ENCODE results near the gene CHST4. TPM values are rescaled to one million over a fixed set of nuclear protein-coding genes. Genes with fewer than 3 reads are reported as not detected.
"Not testable (repeated sequence)": the region's sequence is repeated elsewhere in the genome, so short reads cannot be mapped to it uniquely, and the experiment has no call there.

Gene CHST4
- polyA plus RNA-seq, 1 donor from 2014 or later: not detected

- not testable (repeated sequence) for H3K27me3 Mint-ChIP-seq, H3K27ac Mint-ChIP-seq, H3K36me3 Mint-ChIP-seq, H3K4me3 Mint-ChIP-seq, H3K9me3 Mint-ChIP-seq, H3K4me1 Mint-ChIP-seq
Observed at GRCh38 chr16:71504051-71504450, 22.2 kb upstream of the CHST4 start.

DNA sequence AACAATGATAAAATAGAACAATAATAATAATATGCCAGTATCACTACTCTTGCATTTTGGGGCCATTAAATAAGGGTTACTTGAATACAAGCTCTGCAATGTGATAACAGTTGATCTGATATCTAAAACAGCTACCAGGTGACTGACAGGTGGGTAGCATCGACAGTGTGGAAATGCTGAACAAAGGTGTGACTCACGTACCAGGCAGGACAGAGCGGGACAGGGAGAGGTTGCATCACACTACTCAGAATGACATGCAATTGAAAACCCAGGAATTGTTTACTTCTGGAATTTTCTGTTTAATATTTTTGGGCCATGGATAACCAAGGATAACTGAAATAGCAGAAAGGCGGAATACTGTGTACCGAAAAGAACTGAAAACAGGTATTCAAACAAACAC is 21.3 kb upstream of the CHST4 start:
- Mint-ChIP-seq H3K4me1 (no peaks in the 10 kb centered on the region), H3K27me3 (peaks cover 4% of the 10 kb centered on the region), H3K36me3 (peaks cover 2% of the 10 kb centered on the region), H3K9me3 (no peaks in the 10 kb centered on the region), H3K4me3 (no peak overlapping the region), H3K27ac (no peak overlapping the region)

GRCh38 chr16:71507061-71507460 is 19.2 kb upstream of the CHST4 start:
- H3K27ac Mint-ChIP-seq: no peak overlapping the region
- no peak overlapping the region for H3K4me3 Mint-ChIP-seq
- peaks cover 7% of the 10 kb centered on the region for H3K27me3 Mint-ChIP-seq
- H3K9me3 Mint-ChIP-seq: peaks cover 0 to 2% (median 0%) of the 10 kb centered on the region in 3 donors
- peaks cover 2% of the 10 kb centered on the region for H3K36me3 Mint-ChIP-seq
- no peaks in the 10 kb centered on the region for H3K4me1 Mint-ChIP-seq

GRCh38 chr16:71513302-71513701 is 12.9 kb upstream of the CHST4 start:
- H3K36me3 Mint-ChIP-seq: peaks cover 2% of the 10 kb centered on the region
- peaks cover 0 to 2% (median 0%) of the 10 kb centered on the region in 3 donors for H3K9me3 Mint-ChIP-seq
- no peak overlapping the region for H3K4me3 Mint-ChIP-seq

DNA sequence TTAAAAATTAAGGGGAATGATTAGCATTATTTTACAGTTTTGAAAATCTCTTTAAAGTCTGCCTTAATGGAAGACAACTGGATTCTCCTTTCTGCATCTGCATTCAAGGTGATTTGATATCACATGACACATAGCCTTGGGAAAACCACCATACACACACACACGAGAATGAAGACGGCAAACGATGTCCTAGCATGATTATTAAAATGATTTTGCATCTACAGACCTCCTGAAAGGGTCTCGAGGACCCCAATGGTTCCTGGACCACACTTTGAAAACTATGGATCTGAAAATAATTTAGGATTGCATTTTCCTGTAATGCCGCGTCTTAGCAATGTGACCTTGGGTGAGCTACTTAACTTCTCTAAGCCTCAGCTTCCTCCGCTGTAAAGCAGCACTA is 11.8 kb upstream of the CHST4 start:
- Mint-ChIP-seq H3K9me3 (peaks cover 0 to 2% (median 0%) of the 10 kb centered on the region in 3 donors), H3K27ac (no peak overlapping the region), H3K36me3 (no peaks in the 10 kb centered on the region), H3K4me1 (no peaks in the 10 kb centered on the region), H3K27me3 (peaks cover 14% of the 10 kb centered on the region), H3K4me3 (no peak overlapping the region)

More at GRCh38 chr16:71513302-71513701, 12.9 kb upstream of the CHST4 start:
- Mint-ChIP-seq H3K27ac (peak overlapping the region in 1 of 3 donors; percentile 58), H3K27me3 (peaks cover 16% of the 10 kb centered on the region), H3K4me1 (no peaks in the 10 kb centered on the region)

DNA sequence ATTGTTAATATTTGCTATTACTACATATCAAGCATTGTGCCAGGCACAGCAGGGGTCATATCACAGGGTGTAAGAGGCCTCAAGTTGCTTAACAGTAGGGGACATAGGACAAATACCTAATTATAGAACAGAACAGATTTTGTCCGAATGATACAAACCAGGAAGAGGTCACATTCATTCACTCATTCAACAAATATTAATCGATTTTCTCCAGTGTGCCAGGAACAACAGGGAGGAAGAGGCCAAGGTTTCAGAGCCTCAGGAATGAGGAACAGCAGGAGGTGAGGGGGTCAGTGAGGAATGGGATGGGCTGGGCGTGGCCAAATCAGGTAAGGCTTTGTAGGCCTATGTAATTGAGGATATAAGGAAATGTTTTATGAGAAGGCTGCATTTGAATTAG is 11.2 kb upstream of the CHST4 start:
- Mint-ChIP-seq H3K4me1 (no peaks in the 10 kb centered on the region), H3K4me3 (no peak overlapping the region), H3K27me3 (peaks cover 12% of the 10 kb centered on the region), H3K27ac (no peak overlapping the region), H3K9me3 (peaks cover 0 to 2% (median 0%) of the 10 kb centered on the region in 3 donors), H3K36me3 (no peaks in the 10 kb centered on the region)

- peak overlapping the region in 1 of 3 donors; percentile 34 for H3K27ac Mint-ChIP-seq
- H3K4me3 Mint-ChIP-seq: no peak overlapping the region
- no peaks in the 10 kb centered on the region for H3K36me3 Mint-ChIP-seq
- H3K9me3 Mint-ChIP-seq: no peaks in the 10 kb centered on the region
- no peaks in the 10 kb centered on the region for H3K4me1 Mint-ChIP-seq
- peaks cover 16% of the 10 kb centered on the region for H3K27me3 Mint-ChIP-seq
Observed at GRCh38 chr16:71520550-71520949, 5.7 kb upstream of the CHST4 start.

DNA sequence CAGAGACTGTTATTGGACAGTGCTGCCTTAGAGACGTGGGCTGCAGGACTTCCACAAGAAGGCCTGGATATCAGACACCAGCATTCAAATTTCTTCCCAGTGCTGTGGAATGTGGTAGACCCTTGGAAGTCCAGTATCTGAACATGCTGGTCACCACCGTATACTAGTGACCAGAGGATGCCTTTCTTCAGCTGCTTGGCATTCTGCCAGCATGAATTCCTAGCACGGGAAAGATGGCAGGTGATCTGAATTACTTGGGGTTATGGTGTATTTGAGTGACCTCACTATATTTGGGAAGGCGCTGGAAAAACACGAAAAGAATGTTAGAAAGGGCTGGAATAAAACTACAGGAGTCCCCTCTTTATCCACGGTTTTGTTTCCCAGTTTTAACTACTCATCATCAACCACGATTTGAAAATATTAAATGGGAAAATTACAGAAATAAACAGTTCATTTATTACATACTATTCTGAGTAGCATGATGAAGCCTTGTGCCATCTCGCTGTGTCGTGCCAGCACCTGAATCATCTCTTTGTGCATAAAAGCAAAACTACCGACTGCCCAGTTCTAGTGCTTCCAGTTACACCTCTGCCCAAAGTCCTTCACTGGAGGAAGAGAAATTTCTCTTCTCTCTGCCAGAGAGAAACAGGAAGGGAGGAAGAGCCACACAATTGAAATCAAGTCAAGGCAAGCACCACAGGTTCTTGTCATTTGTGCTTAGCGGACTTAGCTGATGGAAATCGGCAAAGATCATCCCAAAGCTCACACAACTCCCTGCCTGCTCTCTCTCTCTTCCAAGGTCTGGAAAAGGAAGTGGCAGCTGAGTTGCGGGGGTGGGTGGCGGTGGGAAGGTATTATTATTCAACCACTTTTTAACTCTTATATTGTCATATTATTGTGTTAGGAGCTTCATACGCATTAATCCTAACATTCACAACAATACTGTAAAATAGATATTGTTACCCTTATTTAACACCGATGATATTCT is 1.4 kb upstream of the CHST4 start:
- Mint-ChIP-seq H3K4me1 (peaks cover 0 to 6% (median 2%) of the 10 kb centered on the region in 3 donors), H3K4me3 (no peak overlapping the region), H3K27me3 (peaks cover 34% of the 10 kb centered on the region), H3K36me3 (no peaks in the 10 kb centered on the region), H3K9me3 (no peaks in the 10 kb centered on the region), H3K27ac (no peak overlapping the region)

DNA sequence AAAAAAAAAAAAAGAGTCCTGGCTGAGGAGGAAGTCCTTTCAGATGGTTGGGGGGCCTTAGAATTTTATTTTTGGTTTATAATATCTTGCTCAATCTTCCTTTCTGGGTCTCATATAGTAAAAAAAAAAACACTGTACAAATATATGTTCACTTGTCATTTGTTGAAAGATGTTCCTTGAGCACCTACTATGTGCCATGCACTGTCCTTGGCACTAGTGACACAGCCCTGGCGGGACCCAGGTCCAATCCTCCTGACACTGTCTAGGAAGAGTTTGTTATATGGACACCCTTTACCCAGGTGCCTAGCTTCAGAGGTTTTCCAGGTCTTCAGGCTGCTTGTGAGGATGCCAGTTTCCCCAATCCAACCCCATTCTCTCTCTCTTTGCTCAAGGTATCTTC is 2.0 kb downstream of the CHST4 start:
- no peak overlapping the region for H3K27ac Mint-ChIP-seq
- H3K4me3 Mint-ChIP-seq: no peak overlapping the region
- peaks cover 37% of the 10 kb centered on the region for H3K27me3 Mint-ChIP-seq

GRCh38 chr16:71528863-71529262 is 2.6 kb downstream of the CHST4 start:
- Mint-ChIP-seq H3K27me3 (peaks cover 35% of the 10 kb centered on the region), H3K27ac (no peak overlapping the region), H3K36me3 (no peaks in the 10 kb centered on the region), H3K9me3 (no peaks in the 10 kb centered on the region), H3K4me3 (no peak overlapping the region), H3K4me1 (peaks cover 0 to 6% (median 2%) of the 10 kb centered on the region in 3 donors)

More for the DNA sequence above, 2.0 kb downstream of the CHST4 start:
- Mint-ChIP-seq H3K36me3 (no peaks in the 10 kb centered on the region), H3K4me1 (peaks cover 0 to 6% (median 2%) of the 10 kb centered on the region in 3 donors), H3K9me3 (no peaks in the 10 kb centered on the region)

DNA sequence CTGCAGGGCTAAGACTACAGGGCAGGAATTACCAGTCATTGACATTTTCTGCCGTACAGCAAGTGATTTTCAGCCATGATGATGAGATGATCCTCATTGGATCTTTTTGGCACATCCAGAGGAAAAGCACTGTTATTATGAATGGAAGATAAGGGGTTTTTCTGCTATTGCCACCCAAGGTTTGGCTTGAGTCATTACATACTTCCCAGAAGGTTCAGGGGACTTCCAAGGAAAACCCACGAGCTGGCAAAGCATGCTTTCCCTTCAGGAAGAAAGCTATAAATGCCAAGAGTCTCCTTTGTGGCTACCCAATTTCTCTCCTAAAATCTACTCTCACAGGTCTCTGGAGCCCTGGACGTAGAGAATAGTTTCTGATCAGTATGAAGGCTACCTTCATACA is 6.1 kb downstream of the CHST4 start:
- Mint-ChIP-seq H3K27ac (no peak overlapping the region), H3K9me3 (no peaks in the 10 kb centered on the region), H3K36me3 (no peaks in the 10 kb centered on the region), H3K27me3 (peaks cover 17% of the 10 kb centered on the region), H3K4me3 (no peak overlapping the region), H3K4me1 (peaks cover 0 to 6% (median 0%) of the 10 kb centered on the region in 3 donors)

DNA sequence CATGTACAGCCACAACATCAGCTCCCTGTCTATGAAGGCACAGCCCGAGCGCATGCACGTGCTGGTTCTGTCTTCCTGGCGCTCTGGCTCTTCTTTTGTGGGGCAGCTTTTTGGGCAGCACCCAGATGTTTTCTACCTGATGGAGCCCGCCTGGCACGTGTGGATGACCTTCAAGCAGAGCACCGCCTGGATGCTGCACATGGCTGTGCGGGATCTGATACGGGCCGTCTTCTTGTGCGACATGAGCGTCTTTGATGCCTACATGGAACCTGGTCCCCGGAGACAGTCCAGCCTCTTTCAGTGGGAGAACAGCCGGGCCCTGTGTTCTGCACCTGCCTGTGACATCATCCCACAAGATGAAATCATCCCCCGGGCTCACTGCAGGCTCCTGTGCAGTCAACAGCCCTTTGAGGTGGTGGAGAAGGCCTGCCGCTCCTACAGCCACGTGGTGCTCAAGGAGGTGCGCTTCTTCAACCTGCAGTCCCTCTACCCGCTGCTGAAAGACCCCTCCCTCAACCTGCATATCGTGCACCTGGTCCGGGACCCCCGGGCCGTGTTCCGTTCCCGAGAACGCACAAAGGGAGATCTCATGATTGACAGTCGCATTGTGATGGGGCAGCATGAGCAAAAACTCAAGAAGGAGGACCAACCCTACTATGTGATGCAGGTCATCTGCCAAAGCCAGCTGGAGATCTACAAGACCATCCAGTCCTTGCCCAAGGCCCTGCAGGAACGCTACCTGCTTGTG is 10.7 kb downstream of the CHST4 start:
- peaks cover 3 to 11% (median 8%) of the 10 kb centered on the region in 3 donors for H3K4me1 Mint-ChIP-seq
- peak overlapping the region in 1 of 4 donors; percentile 30 for H3K4me3 Mint-ChIP-seq
- H3K36me3 Mint-ChIP-seq: no peaks in the 10 kb centered on the region
- H3K9me3 Mint-ChIP-seq: no peaks in the 10 kb centered on the region
- H3K27ac Mint-ChIP-seq: no peak overlapping the region
- H3K27me3 Mint-ChIP-seq: peaks cover 2% of the 10 kb centered on the region

GRCh38 chr16:71537643-71538042 is 11.4 kb downstream of the CHST4 start:
- H3K9me3 Mint-ChIP-seq: no peaks in the 10 kb centered on the region
- H3K4me3 Mint-ChIP-seq: peak overlapping the region in 1 of 4 donors; percentile 6
- H3K36me3 Mint-ChIP-seq: no peaks in the 10 kb centered on the region
- peaks cover 3 to 15% (median 12%) of the 10 kb centered on the region in 3 donors for H3K4me1 Mint-ChIP-seq
- peaks cover 6% of the 10 kb centered on the region for H3K27me3 Mint-ChIP-seq
- H3K27ac Mint-ChIP-seq: no peak overlapping the region

- Mint-ChIP-seq H3K9me3 (no peaks in the 10 kb centered on the region), H3K27ac (no peak overlapping the region), H3K4me3 (peak overlapping the region in 1 of 4 donors; percentile 64), H3K36me3 (no peaks in the 10 kb centered on the region), H3K27me3 (peaks cover 10% of the 10 kb centered on the region), H3K4me1 (peaks cover 3 to 15% (median 15%) of the 10 kb centered on the region in 3 donors)
Observed at GRCh38 chr16:71542377-71542776, 16.2 kb downstream of the CHST4 start.

DNA sequence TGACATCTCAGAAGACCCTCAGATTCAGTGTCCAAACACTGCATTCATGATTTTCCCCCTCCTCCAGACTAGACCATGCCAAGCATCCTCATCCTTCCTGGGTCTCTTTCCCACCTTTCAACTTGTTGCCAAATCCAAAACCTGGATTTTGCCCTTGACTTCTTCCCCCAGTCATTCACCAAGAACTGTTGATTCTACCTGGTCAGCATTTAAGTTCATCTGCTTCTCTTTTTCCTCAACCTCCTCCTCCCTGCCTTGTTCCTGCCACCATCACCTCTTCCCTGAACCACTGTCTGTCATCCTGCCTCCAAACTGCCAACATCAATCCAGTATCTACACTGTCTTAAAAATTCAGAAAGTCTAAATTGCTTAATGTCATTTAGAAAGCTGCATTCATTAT is 20.9 kb downstream of the CHST4 start:
- Mint-ChIP-seq H3K4me3 (no peak overlapping the region), H3K36me3 (no peaks in the 10 kb centered on the region), H3K27ac (no peak overlapping the region), H3K4me1 (peaks cover 0 to 7% (median 3%) of the 10 kb centered on the region in 3 donors), H3K27me3 (peaks cover 12% of the 10 kb centered on the region), H3K9me3 (no peaks in the 10 kb centered on the region)

Measured in IgD-negative memory B cell (primary cell).